Measurements from ENCODE around the gene MAMLD1. TPM values are rescaled to one million over a fixed set of nuclear protein-coding genes. Genes with fewer than 3 reads are reported as not detected.

MAMLD1 gene
- total and polyA plus RNA-seq, 2 donors (not counting 3 experiments of a cell fraction or from before 2014, with no cell fraction given): 2.5 to 5.6 TPM

DNA sequence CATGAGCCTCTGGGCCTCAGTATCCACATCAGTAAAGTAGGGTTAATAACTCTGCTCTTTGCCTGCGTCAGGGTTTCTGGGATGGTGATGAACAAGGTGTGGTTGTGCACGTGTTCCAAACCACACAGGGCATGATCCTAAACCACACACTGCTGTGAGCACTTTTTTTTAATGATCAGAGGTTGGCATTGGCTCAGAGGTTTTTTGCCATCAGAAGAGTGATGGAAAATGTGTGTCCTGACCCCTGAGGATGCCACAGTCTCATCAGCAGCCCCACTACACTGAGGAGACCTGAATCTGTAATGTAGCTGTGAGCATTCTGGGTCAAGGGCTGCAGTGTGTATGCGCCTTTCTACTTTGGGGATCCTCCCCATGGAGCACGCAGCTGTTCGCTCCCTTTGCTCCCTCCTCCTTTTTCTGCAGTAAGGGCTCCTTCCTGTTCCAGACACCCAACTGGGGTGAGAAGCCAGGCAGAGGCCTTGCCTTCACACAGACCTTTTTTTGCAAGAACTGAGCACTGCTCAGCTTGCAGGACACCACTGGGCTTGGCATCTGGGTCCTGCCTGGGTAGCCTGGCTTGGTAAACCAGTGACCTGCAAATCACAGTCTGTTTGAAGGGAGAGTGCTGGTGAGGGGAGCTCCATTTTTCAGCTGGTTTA lies 87.5 kb downstream of the MAMLD1 start:
- H4K20me1 ChIP-seq (replicated peaks; ENCODE audit: control insufficient read depth, extremely low read depth, insufficient read depth, low read length): no peaks in the 10 kb centered on the region
- H3K27me3 ChIP-seq (ENCODE audit: control insufficient read depth in 2 of 2, insufficient read depth in 2 of 2, low read length in 2 of 2): no peaks in the 10 kb centered on the region
- H3K9me3 ChIP-seq (replicated peaks; ENCODE audit: control insufficient read depth, insufficient read depth, low read length): no peaks in the 10 kb centered on the region
- no peak overlapping the region for H3K27ac ChIP-seq (ENCODE audit: insufficient read depth, low read depth, low read length)
- no peak overlapping the region for H3K9ac ChIP-seq (replicated peaks; ENCODE audit: extremely low read depth, insufficient read depth, low read length)
- TF ChIP-seq FOS (IDR thresholded peaks at IDR 0.05; ENCODE audit: borderline replicate concordance, insufficient read depth, low read length) (no peak), MYC (IDR thresholded peaks at IDR 0.05; ENCODE audit: low read depth, low read length) (no peak), POLR2AphosphoS5 (IDR thresholded peaks at IDR 0.05; ENCODE audit: insufficient read depth, low read depth, low read length) (no peak), GATA2 (IDR thresholded peaks at IDR 0.05; ENCODE audit: insufficient read depth, insufficient read length, low read depth, low read length) (no peak), EZH2 (IDR thresholded peaks at IDR 0.05; ENCODE audit: borderline replicate concordance, low read depth, low read length, severe bottlenecking) (no peak), JUN (IDR thresholded peaks at IDR 0.05; ENCODE audit: borderline replicate concordance, insufficient read depth, insufficient read length, low read depth) (no peak), CTCF (IDR thresholded peaks at IDR 0.05; ENCODE audit: extremely low read depth in 1 of 2, insufficient read depth in 1 of 2, low read depth in 1 of 2, low read length in 2 of 2) (no peak), POLR2A (IDR thresholded peaks at IDR 0.05; ENCODE audit: low read depth, low read length) (no peak)
- TF ChIP-seq, protein P1, sequence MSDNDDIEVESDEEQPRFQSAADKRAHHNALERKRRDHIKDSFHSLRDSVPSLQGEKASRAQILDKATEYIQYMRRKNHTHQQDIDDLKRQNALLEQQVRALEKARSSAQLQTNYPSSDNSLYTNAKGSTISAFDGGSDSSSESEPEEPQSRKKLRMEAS (IDR thresholded peaks at IDR 0.05; ENCODE audit: insufficient read depth, insufficient read length): no peak
- peaks cover 12% of the 10 kb centered on the region for H3K4me1 ChIP-seq (ENCODE audit: control insufficient read depth, extremely low read depth, insufficient read depth, low read length)
- FAIRE-seq (no peak), DNase-seq (ENCODE audit: low read depth, low spot score) (no peak)
- H3K9me1 ChIP-seq (replicated peaks; ENCODE audit: control insufficient read depth, extremely low read depth, insufficient read depth, low read length): no peaks in the 10 kb centered on the region
- POLR2A ChIA-PET: no interaction called here
- no peak overlapping the region for H3K4me3 ChIP-seq (replicated peaks in 1 of 3; ENCODE audit: insufficient read depth in 1 of 3, low read depth in 1 of 3, low read length in 3 of 3)
- BruUV-seq (replicated peaks): no TSS peak
- H3K79me2 ChIP-seq (ENCODE audit: control insufficient read depth, insufficient read depth, low read length): no peaks in the 10 kb centered on the region
- no peak overlapping the region for H2AFZ ChIP-seq (ENCODE audit: low read depth, low read length)
- dilution Hi-C loops (cut with MboI; ENCODE audit: extremely low pct_ligation_motif_present, low sequenced_read_pairs): no loop called here
- no peaks in the 10 kb centered on the region for H3K36me3 ChIP-seq (ENCODE audit: control insufficient read depth in 2 of 2, extremely low read depth in 1 of 2, insufficient read depth in 2 of 2, low read length in 2 of 2)
- no peak overlapping the region for H3K4me2 ChIP-seq (ENCODE audit: insufficient read depth, low read length)
- CTCF ChIA-PET: no interaction called here
- intact Hi-C loops (cut with micrococcal nuclease): no loop called here

All from endothelial cell of umbilical vein (primary cell).